T-helper 17 cell (primary cell): ENCODE measurements around the gene LHFPL3. TPM values are rescaled to one million over a fixed set of nuclear protein-coding genes. Genes with fewer than 3 reads are reported as not detected.
"Not testable (repeated sequence)": the region's sequence is repeated elsewhere in the genome, so short reads cannot be mapped to it uniquely, and the experiment has no call there.

Experiments
- ATAC-seq: fragments of 150-1000 bp; cut with Tn5 transposase; 2 replicates; pipeline ENCODE4 v1.10.0; 2021; ENCODE audit warnings: mild to moderate bottlenecking, moderate library complexity
- DNase-seq, 3 donors: peaks; one replicate each; pipeline versions ENCODE4 v3.0.0 to v3.0.0-alpha.2; 2020 to 2021
- H3K9me3 ChIP-seq: one replicate; pipeline ENCODE4 v1.7.0; 2013; ENCODE audit warnings: low read length, mild to moderate bottlenecking; ENCODE audit not compliant: control insufficient read depth, poor library complexity, severe bottlenecking
- H3K27ac Mint-ChIP-seq: one replicate; pipeline ENCODE4 v1.8.0; 2022; ENCODE audit warnings: mild to moderate bottlenecking, moderate library complexity, mixed read lengths
- H3K27me3 Mint-ChIP-seq: one replicate; pipeline ENCODE4 v1.8.0; 2022; ENCODE audit warnings: mixed read lengths
- H3K36me3 Mint-ChIP-seq: one replicate; pipeline ENCODE4 v1.8.0; 2022; ENCODE audit warnings: low read depth, mixed read lengths
- H3K4me1 Mint-ChIP-seq: one replicate; pipeline ENCODE4 v1.8.0; 2022; ENCODE audit warnings: mild to moderate bottlenecking, mixed read lengths
- H3K4me3 Mint-ChIP-seq: one replicate; pipeline ENCODE4 v1.8.0; 2022; ENCODE audit warnings: mild to moderate bottlenecking, moderate library complexity, mixed read lengths
- total RNA-seq, 4 donors: library from RNA in 2 of 4; stranded (reverse) in 2 of 4; gene quantifications; one replicate each; pipeline ENCODE4 v1.2.3 and lab custom pipeline; 2022 to 2026

The LHFPL3 gene
- total RNA-seq, 2 donors from 2014 or later: not detected

- ATAC-seq (no peak), DNase-seq (no peak)
- H3K27me3 Mint-ChIP-seq: no peaks in the 10 kb centered on the region
- no peaks in the 10 kb centered on the region for H3K36me3 Mint-ChIP-seq
- H3K9me3 ChIP-seq: no peaks in the 10 kb centered on the region
- no peaks in the 10 kb centered on the region for H3K4me1 Mint-ChIP-seq
- H3K27ac Mint-ChIP-seq: no peak overlapping the region
- H3K4me3 Mint-ChIP-seq: no peak overlapping the region
Measured at GRCh38 chr7:104584620-104585019, 256.2 kb downstream of the LHFPL3 start.

GRCh38 chr7:104595591-104595990 is 267.2 kb downstream of the LHFPL3 start:
- ATAC-seq, H3K9me3 ChIP-seq, H3K27ac Mint-ChIP-seq, H3K4me1 Mint-ChIP-seq, DNase-seq, H3K4me3 Mint-ChIP-seq, H3K27me3 Mint-ChIP-seq, H3K36me3 Mint-ChIP-seq: not testable (repeated sequence)

- Mint-ChIP-seq H3K4me3 (no peak overlapping the region), H3K36me3 (no peaks in the 10 kb centered on the region), H3K27ac (no peak overlapping the region), H3K4me1 (no peaks in the 10 kb centered on the region), H3K27me3 (peaks cover 16% of the 10 kb centered on the region)
- ATAC-seq (no peak), DNase-seq (no peak)
- no peaks in the 10 kb centered on the region for H3K9me3 ChIP-seq
Measured at GRCh38 chr7:104603957-104604356, 275.6 kb downstream of the LHFPL3 start.

GRCh38 chr7:104604706-104605105 is 276.3 kb downstream of the LHFPL3 start:
- DNase-seq (no peak), ATAC-seq (no peak)
- no peaks in the 10 kb centered on the region for H3K9me3 ChIP-seq
- H3K27me3 Mint-ChIP-seq: peaks cover 16% of the 10 kb centered on the region
- no peak overlapping the region for H3K27ac Mint-ChIP-seq
- no peaks in the 10 kb centered on the region for H3K4me1 Mint-ChIP-seq
- no peaks in the 10 kb centered on the region for H3K36me3 Mint-ChIP-seq
- no peak overlapping the region for H3K4me3 Mint-ChIP-seq

- no peak for ATAC-seq
- H3K4me3 Mint-ChIP-seq: no peak overlapping the region
- no peak overlapping the region for H3K27ac Mint-ChIP-seq
- H3K27me3 Mint-ChIP-seq: no peaks in the 10 kb centered on the region
- H3K36me3 Mint-ChIP-seq: peaks cover 2% of the 10 kb centered on the region
- H3K4me1 Mint-ChIP-seq: no peaks in the 10 kb centered on the region
- DNase-seq: no peak
- H3K9me3 ChIP-seq: no peaks in the 10 kb centered on the region
Measured at GRCh38 chr7:104621321-104621720, 292.9 kb downstream of the LHFPL3 start.

- H3K36me3 Mint-ChIP-seq: peaks cover 2% of the 10 kb centered on the region
- H3K9me3 ChIP-seq: no peaks in the 10 kb centered on the region
- no peak for DNase-seq
- no peak for ATAC-seq
- no peaks in the 10 kb centered on the region for H3K27me3 Mint-ChIP-seq
- H3K4me3 Mint-ChIP-seq: no peak overlapping the region
- no peak overlapping the region for H3K27ac Mint-ChIP-seq
- H3K4me1 Mint-ChIP-seq: no peaks in the 10 kb centered on the region
Measured at GRCh38 chr7:104625956-104626355, 297.6 kb downstream of the LHFPL3 start.

GRCh38 chr7:104627516-104627915 is 299.1 kb downstream of the LHFPL3 start:
- DNase-seq: no peak
- H3K27me3 Mint-ChIP-seq: no peaks in the 10 kb centered on the region
- H3K4me3 Mint-ChIP-seq: no peak overlapping the region
- no peaks in the 10 kb centered on the region for H3K36me3 Mint-ChIP-seq
- H3K9me3 ChIP-seq: no peaks in the 10 kb centered on the region
- H3K27ac Mint-ChIP-seq: no peak overlapping the region
- H3K4me1 Mint-ChIP-seq: no peaks in the 10 kb centered on the region
- ATAC-seq: no peak

GRCh38 chr7:104628017-104628416 is 299.6 kb downstream of the LHFPL3 start:
- Mint-ChIP-seq H3K4me1 (no peaks in the 10 kb centered on the region), H3K36me3 (no peaks in the 10 kb centered on the region), H3K4me3 (no peak overlapping the region), H3K27ac (no peak overlapping the region), H3K27me3 (no peaks in the 10 kb centered on the region)
- ATAC-seq (no peak), DNase-seq (no peak)
- no peaks in the 10 kb centered on the region for H3K9me3 ChIP-seq

- no peak for DNase-seq
- Mint-ChIP-seq H3K27ac (no peak overlapping the region), H3K27me3 (no peaks in the 10 kb centered on the region), H3K4me1 (no peaks in the 10 kb centered on the region), H3K4me3 (no peak overlapping the region), H3K36me3 (no peaks in the 10 kb centered on the region)
- ATAC-seq: no peak
- H3K9me3 ChIP-seq: no peaks in the 10 kb centered on the region
Measured at GRCh38 chr7:104629408-104629807, 301.0 kb downstream of the LHFPL3 start.

- Mint-ChIP-seq H3K4me1 (no peaks in the 10 kb centered on the region), H3K4me3 (peak overlapping the region; percentile 0)
- no peak for ATAC-seq
Measured at GRCh38 chr7:104640506-104640905, 312.1 kb downstream of the LHFPL3 start.

GRCh38 chr7:104642560-104642959 is 314.2 kb downstream of the LHFPL3 start:
- H3K36me3 Mint-ChIP-seq: no peaks in the 10 kb centered on the region
- H3K9me3 ChIP-seq: no peaks in the 10 kb centered on the region

More at GRCh38 chr7:104640506-104640905, 312.1 kb downstream of the LHFPL3 start:
- H3K27ac Mint-ChIP-seq: no peak overlapping the region
- H3K9me3 ChIP-seq: no peaks in the 10 kb centered on the region
- no peaks in the 10 kb centered on the region for H3K36me3 Mint-ChIP-seq
- no peak for DNase-seq
- H3K27me3 Mint-ChIP-seq: peaks cover 30% of the 10 kb centered on the region

GRCh38 chr7:104643587-104644217 is 315.3 kb downstream of the LHFPL3 start:
- no peak for ATAC-seq
- Mint-ChIP-seq H3K4me1 (no peaks in the 10 kb centered on the region), H3K36me3 (no peaks in the 10 kb centered on the region), H3K27me3 (peaks cover 57% of the 10 kb centered on the region), H3K27ac (no peak overlapping the region), H3K4me3 (no peak overlapping the region)
- no peak for DNase-seq
- H3K9me3 ChIP-seq: no peaks in the 10 kb centered on the region

More at GRCh38 chr7:104642560-104642959, 314.2 kb downstream of the LHFPL3 start:
- H3K27me3 Mint-ChIP-seq: peaks cover 46% of the 10 kb centered on the region
- H3K4me1 Mint-ChIP-seq: no peaks in the 10 kb centered on the region
- ATAC-seq: no peak
- no peak overlapping the region for H3K27ac Mint-ChIP-seq
- no peak for DNase-seq
- H3K4me3 Mint-ChIP-seq: no peak overlapping the region

- ATAC-seq (no peak), DNase-seq (no peak)
- H3K9me3 ChIP-seq: no peaks in the 10 kb centered on the region
- H3K4me3 Mint-ChIP-seq: no peak overlapping the region
- no peak overlapping the region for H3K27ac Mint-ChIP-seq
- peaks cover 47% of the 10 kb centered on the region for H3K27me3 Mint-ChIP-seq
- H3K36me3 Mint-ChIP-seq: peaks cover 2% of the 10 kb centered on the region
- H3K4me1 Mint-ChIP-seq: no peaks in the 10 kb centered on the region
Measured at GRCh38 chr7:104650991-104651640, 322.7 kb downstream of the LHFPL3 start.

GRCh38 chr7:104652434-104652833 is 324.0 kb downstream of the LHFPL3 start:
- peaks cover 36% of the 10 kb centered on the region for H3K27me3 Mint-ChIP-seq
- ATAC-seq (no peak), DNase-seq (no peak)
- no peak overlapping the region for H3K4me3 Mint-ChIP-seq
- H3K9me3 ChIP-seq: no peaks in the 10 kb centered on the region
- H3K27ac Mint-ChIP-seq: no peak overlapping the region
- H3K4me1 Mint-ChIP-seq: no peaks in the 10 kb centered on the region
- H3K36me3 Mint-ChIP-seq: peaks cover 2% of the 10 kb centered on the region
